Dermis lymphatic vessel endothelial cell (primary cell): ENCODE measurements around the gene ECEL1. TPM values are rescaled to one million over a fixed set of nuclear protein-coding genes. Genes with fewer than 3 reads are reported as not detected.

Experiments used
- total RNA-seq: library from RNA; depleted of rRNA; stranded (reverse); fragments of >200 nt; gene quantifications from 2 replicates; pipeline ENCODE4 v1.2.1, GENCODE V29; 2014

Gene ECEL1, protein sequence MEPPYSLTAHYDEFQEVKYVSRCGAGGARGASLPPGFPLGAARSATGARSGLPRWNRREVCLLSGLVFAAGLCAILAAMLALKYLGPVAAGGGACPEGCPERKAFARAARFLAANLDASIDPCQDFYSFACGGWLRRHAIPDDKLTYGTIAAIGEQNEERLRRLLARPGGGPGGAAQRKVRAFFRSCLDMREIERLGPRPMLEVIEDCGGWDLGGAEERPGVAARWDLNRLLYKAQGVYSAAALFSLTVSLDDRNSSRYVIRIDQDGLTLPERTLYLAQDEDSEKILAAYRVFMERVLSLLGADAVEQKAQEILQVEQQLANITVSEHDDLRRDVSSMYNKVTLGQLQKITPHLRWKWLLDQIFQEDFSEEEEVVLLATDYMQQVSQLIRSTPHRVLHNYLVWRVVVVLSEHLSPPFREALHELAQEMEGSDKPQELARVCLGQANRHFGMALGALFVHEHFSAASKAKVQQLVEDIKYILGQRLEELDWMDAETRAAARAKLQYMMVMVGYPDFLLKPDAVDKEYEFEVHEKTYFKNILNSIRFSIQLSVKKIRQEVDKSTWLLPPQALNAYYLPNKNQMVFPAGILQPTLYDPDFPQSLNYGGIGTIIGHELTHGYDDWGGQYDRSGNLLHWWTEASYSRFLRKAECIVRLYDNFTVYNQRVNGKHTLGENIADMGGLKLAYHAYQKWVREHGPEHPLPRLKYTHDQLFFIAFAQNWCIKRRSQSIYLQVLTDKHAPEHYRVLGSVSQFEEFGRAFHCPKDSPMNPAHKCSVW
- total RNA-seq: not detected in 2 replicates

DNA sequence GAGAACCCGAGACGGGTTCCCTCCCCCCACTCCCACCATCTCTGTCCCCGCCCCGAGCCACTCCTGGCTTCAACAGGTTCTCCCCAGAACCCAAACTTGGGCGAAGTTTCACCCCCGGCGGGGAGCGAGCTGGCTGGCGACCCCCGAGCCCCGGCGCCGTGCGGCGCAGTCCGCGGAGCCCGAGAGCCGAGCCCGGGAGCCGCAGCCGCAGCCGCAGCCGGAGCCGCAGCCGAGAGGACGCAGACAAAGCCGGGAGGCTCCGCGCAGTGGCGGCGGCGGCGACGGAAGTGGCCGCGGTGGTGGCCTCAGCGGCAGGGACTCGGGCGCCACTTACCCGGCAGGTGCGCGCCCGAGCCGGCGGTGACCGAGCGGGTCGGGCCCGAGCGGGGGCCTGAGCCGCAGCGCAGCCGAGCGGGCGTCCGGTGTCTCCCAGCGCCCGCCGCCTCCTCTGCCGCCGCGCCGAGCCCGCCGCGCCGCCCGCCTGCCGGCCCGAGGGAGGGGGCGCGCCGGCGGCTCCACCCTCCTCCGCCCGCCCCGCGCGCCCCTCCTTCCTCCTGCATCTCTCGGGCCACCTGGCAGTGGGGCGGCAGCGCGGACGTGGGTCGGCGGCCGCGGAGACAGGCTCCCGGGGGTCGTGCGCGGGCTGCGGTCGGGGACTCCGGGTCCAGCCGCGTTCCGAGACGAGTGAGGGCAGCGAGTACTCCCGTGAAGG, at the start of gene ECEL1:
Gene ECEL1, minus strand, starts transcription at position 450 of the 712 bp plus-strand sequence. CDS start 1,181 bp downstream, outside the sequence.

DNA sequence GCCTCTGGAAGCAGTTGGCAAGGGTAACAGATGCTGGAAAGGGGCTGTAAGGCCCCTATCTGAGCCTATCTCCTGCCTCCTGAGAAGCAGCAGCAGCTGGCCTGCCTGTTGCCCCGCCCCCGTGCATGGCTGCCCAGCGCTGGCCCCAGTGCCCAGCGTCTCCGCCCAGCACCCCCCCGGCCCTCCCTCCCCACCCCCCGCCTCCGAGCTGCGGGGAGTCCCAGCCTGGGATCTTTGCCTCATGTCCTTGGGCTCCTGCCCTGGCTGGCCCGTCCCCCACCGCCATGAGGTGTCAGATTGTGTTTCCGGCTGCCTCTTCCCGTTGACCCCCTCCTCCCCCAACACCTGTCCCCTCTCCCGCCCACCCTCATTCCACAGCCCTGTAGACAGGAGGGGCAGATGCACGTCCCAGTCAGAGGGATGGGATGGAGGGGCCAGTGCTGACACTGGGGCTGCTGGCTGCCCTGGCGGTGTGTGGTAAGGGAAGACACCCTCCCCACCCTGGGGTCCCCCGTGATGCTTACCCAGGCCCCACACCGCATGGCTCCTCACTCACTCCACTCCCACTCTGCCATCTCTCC, 38.2 kb upstream of the ECEL1 start, which contains the start of gene CHRND:
Gene CHRND, plus strand, starts transcription at position 370 of the 581 bp plus-strand sequence. Its CDS starts 56 bp downstream, at position 426.

DNA sequence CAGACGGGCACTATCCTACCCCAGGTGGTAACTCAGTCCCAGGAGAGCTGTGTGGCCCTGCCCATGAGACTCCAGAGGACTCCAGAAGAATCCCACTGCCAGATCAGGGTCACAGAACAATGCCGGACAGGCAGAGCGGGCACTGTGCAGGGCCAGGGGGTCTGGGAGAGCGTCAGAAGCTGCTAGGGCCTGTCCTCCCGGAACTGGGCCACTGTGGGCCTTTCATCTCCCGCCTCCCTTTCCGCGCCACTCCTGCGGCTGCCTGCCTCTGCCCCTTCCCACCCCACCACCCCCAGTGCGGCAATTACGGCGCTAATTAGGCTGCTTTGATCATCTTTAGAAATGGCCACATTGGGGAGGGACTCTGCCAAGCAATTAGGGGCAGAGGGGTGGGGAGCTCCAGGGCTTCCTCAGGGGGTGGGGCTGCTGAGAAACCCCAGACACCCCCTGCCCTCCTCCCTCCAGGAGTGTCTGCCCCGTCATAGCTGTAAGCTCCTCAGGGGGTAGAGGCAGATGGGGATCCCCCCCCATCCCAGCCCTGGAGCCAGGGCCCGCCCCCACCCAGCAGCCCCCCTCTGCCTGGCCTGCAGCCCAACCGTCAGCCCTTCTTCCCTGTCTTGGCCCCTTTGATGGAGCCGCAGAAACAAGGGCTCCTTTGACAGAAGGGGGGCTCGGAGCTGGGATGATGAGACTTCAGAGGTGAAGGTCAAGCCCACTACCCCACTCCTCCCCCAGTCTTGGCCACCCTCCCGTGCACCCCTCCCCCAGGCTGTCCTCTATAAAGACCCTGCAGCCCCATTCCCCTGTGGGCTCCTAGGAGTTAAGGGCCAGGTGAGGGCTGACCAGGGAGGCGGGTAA, 32.2 kb upstream of the ECEL1 start, which contains the start of gene PRSS56:
Gene PRSS56, plus strand, starts transcription at position 808 of the 858 bp plus-strand sequence. CDS start 211 bp downstream, outside the sequence.

DNA sequence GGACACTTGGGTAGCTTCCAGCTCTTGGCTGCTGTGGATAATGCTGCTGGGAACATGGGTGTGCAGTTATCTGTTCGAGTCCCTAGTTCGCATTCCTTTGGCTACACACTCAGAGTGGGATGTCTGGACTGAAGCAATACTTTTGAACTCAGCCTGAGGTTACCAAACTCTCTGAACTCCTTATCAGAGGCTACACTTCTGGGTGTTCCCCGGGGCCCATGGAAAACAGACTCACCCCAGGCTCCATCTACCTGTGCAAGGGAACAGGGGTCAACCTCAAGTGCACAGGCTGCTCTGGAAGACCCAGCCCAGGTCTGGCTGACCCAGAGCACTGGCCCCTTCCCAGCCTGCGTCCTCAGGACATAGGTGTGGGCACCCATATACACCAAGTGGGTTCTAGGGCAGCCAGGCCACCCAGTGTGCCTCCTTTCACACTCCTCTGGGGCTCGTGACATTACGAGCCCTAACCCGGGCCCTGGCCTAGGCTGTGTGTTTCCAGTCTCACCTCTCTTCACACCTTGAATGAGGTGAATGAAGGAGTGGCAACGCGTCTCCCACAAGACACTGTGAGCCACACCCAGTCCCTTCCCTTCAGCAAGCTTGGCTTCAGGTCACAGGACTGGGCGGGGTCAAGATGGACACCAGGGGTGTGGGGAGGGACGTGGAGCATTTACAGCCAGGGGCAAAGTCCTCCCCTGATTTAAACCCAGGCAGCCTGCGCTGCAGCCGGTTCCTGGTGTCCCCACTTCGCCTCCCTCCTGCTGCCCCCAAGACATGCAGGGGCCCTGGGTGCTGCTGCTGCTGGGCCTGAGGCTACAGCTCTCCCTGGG, 32.0 kb downstream of the ECEL1 start, which contains the start of gene ALPI:
Gene ALPI, plus strand, starts transcription at position 728 of the 830 bp plus-strand sequence. Its CDS starts 47 bp downstream, at position 775.

Other genes starting within 250 kb of the ECEL1 start
- not detected in 2 replicates for gene ALPP, start 109.1 kb downstream of the ECEL1 start, total RNA-seq
- not detected in 2 replicates for gene ALPG, start 81.0 kb downstream of the ECEL1 start, total RNA-seq
- not detected in 2 replicates for gene ALPI, start 31.7 kb downstream of the ECEL1 start, total RNA-seq
- gene PRSS56, start 32.6 kb upstream of the ECEL1 start, total RNA-seq: not detected in 2 replicates
- not detected in 2 replicates for gene CHRND, start 38.3 kb upstream of the ECEL1 start, total RNA-seq
- gene CHRNG, start 51.9 kb upstream of the ECEL1 start, total RNA-seq: not detected in 2 replicates
- 0.98 and 2.1 TPM in 2 replicates for gene TIGD1, start 62.7 kb upstream of the ECEL1 start, total RNA-seq
- gene EIF4E2, start 62.9 kb upstream of the ECEL1 start, total RNA-seq: 101 and 111 TPM in 2 replicates
- gene EFHD1, start 145.8 kb upstream of the ECEL1 start, total RNA-seq: 0.11 TPM in 1 of 2 replicates, not detected in the other
- 50.7 and 53.4 TPM in 2 replicates for gene GIGYF2, start 209.5 kb upstream of the ECEL1 start, total RNA-seq